Measurements from ENCODE around the gene SNED1.

Gene SNED1

GRCh38 chr2:241122376-241123002 lies 124.1 kb downstream of the SNED1 start:
- no peaks in the 10 kb centered on the region for H3K27me3 ChIP-seq
- H3K4me1 ChIP-seq, result no peaks in the 10 kb centered on the region
- no peak overlapping the region for H3K4me3 ChIP-seq (ENCODE audit: low read depth, low read length)
- DNase-seq, result no peak
- TF ChIP-seq CTCF (IDR thresholded peaks at IDR 0.05; ENCODE audit: low read depth, low read length), result no peak
- peaks cover 25% of the 10 kb centered on the region for H3K36me3 ChIP-seq
- no peaks in the 10 kb centered on the region for H3K9me3 ChIP-seq

GRCh38 chr2:241123816-241124536 lies 125.6 kb downstream of the SNED1 start:
- Histone ChIP-seq H3K4me3 (ENCODE audit: low read depth, low read length) (no peak overlapping the region), H3K36me3 (peaks cover 25% of the 10 kb centered on the region), H3K4me1 (no peaks in the 10 kb centered on the region), H3K9me3 (no peaks in the 10 kb centered on the region), H3K27me3 (no peaks in the 10 kb centered on the region)
- DNase-seq, result no peak
- no peak for TF ChIP-seq CTCF (IDR thresholded peaks at IDR 0.05; ENCODE audit: low read depth, low read length)

GRCh38 chr2:241125626-241126025 lies 127.2 kb downstream of the SNED1 start:
- no peak for DNase-seq
- Histone ChIP-seq H3K36me3 (peaks cover 20% of the 10 kb centered on the region), H3K4me1 (no peaks in the 10 kb centered on the region), H3K4me3 (ENCODE audit: low read depth, low read length) (no peak overlapping the region), H3K9me3 (no peaks in the 10 kb centered on the region), H3K27me3 (no peaks in the 10 kb centered on the region)
- TF ChIP-seq CTCF (IDR thresholded peaks at IDR 0.05; ENCODE audit: low read depth, low read length), result no peak

- no peak for DNase-seq
- no peak for TF ChIP-seq CTCF (IDR thresholded peaks at IDR 0.05; ENCODE audit: low read depth, low read length)
- H3K36me3 ChIP-seq, result peaks cover 15% of the 10 kb centered on the region
- H3K4me3 ChIP-seq (ENCODE audit: low read depth, low read length), result no peak overlapping the region
- H3K4me1 ChIP-seq, result no peaks in the 10 kb centered on the region
- no peaks in the 10 kb centered on the region for H3K27me3 ChIP-seq
- no peaks in the 10 kb centered on the region for H3K9me3 ChIP-seq
Measured at GRCh38 chr2:241126201-241126611, 127.8 kb downstream of the SNED1 start.

- no peaks in the 10 kb centered on the region for H3K4me1 ChIP-seq
- no peak overlapping the region for H3K4me3 ChIP-seq (ENCODE audit: low read depth, low read length)
- TF ChIP-seq CTCF (IDR thresholded peaks at IDR 0.05; ENCODE audit: low read depth, low read length), result no peak
- H3K9me3 ChIP-seq, result no peaks in the 10 kb centered on the region
- DNase-seq, result no peak
- H3K27me3 ChIP-seq, result no peaks in the 10 kb centered on the region
- peaks cover 13% of the 10 kb centered on the region for H3K36me3 ChIP-seq
Measured at GRCh38 chr2:241126771-241127202, 128.4 kb downstream of the SNED1 start.

- Histone ChIP-seq H3K36me3 (peaks cover 5% of the 10 kb centered on the region; the same call in 1 of the 2 replicates), H3K4me3 (ENCODE audit: low read depth, low read length) (no peak overlapping the region), H3K9me3 (no peaks in the 10 kb centered on the region), H3K27me3 (no peaks in the 10 kb centered on the region), H3K4me1 (no peaks in the 10 kb centered on the region)
- TF ChIP-seq CTCF (IDR thresholded peaks at IDR 0.05; ENCODE audit: low read depth, low read length), result no peak
- DNase-seq, result no peak
Measured at GRCh38 chr2:241128266-241128665, 129.8 kb downstream of the SNED1 start.
